Vagina (tissue), 2 donors: ENCODE measurements around the gene DYNLT3.

Experiments
- CTCF ChIP-seq, 3 experiments: fragments of 450-650 bp in 2 of 3; fragments of 200-600 bp in 1 of 3; sonication (generic) in 1 of 3; IDR thresholded peaks; one replicate each; pipeline ENCODE4 v1.5.1; 2017 to 2019; ENCODE audit warnings: antibody characterized with exemption in 3 of 3, mild to moderate bottlenecking in 2 of 3, moderate library complexity in 2 of 3
- POLR2AphosphoS5 ChIP-seq, 2 donors: sonication (generic); formaldehyde crosslinking; IDR thresholded peaks; one replicate each; pipeline ENCODE4 v1.9.0; 2017; ENCODE audit warnings: antibody characterized with exemption in 2 of 2, mild to moderate bottlenecking in 2 of 2, low read depth in 1 of 2; ENCODE audit not compliant: insufficient read depth in 1 of 2

GRCh38 chrX:37809970-37810369 is 37.4 kb downstream of the DYNLT3 start:
- TF ChIP-seq POLR2AphosphoS5 (IDR thresholded peaks at IDR 0.05; ENCODE audit: insufficient read depth in 1 of 2, low read depth in 1 of 2) (no peak), CTCF (IDR thresholded peaks at IDR 0.05) (no peak)
